A673 (cell line): ENCODE results near the gene CPE. TPM values are rescaled to one million over a fixed set of nuclear protein-coding genes. Genes with fewer than 3 reads are reported as not detected.

Experiments used
- BruUV-seq: library from RNA; stranded (reverse); fragments of 400-500 nt; replicated peaks from 2 replicates; lab custom pipeline; 2021; lab: Mats Ljungman, UMichigan
- CTCF ChIA-PET: fragments of 300-600 bp; sonication (Branson Sonifier 250); formaldehyde crosslinking; loops from one replicate; lab custom pipeline; 2022; ENCODE audit warnings: antibody characterized with exemption; lab: Charles Lee
- POLR2A ChIA-PET: fragments of 300-600 bp; sonication (Branson Sonifier 250); formaldehyde crosslinking; loops from one replicate; lab custom pipeline; 2022; ENCODE audit warnings: antibody characterized with exemption; ENCODE audit not compliant: low non-redundant PET; lab: Charles Lee
- DNase-seq: peaks from one replicate; pipeline ENCODE4 v3.0.0-alpha.2; 2015; ENCODE audit warnings: low spot score
- H3K27ac ChIP-seq: fragments of 200-600 bp; sonication (generic); 2 replicates; pipeline ENCODE4 v1.5.1; 2016; ENCODE audit warnings: mixed run types, low read depth, mild to moderate bottlenecking, mixed read lengths, antibody characterized with exemption, low read length; ENCODE audit not compliant: poor library complexity, severe bottlenecking
- H3K27me3 ChIP-seq: fragments of 200-600 bp; sonication (generic); replicated peaks from 2 replicates; pipeline ENCODE4 v1.6.1; 2017; ENCODE audit warnings: mixed run types, low read depth, mild to moderate bottlenecking, mixed read lengths, antibody characterized with exemption, low read length; ENCODE audit not compliant: insufficient read depth, poor library complexity
- H3K36me3 ChIP-seq: fragments of 200-600 bp; sonication (generic); 2 replicates; pipeline ENCODE4 v1.6.1; 2016; ENCODE audit warnings: mixed run types, mild to moderate bottlenecking, mixed read lengths, antibody characterized with exemption, low read length; ENCODE audit not compliant: insufficient read depth, poor library complexity, severe bottlenecking
- H3K4me1 ChIP-seq: fragments of 200-600 bp; sonication (generic); 2 replicates; pipeline ENCODE4 v1.6.1; 2017; ENCODE audit warnings: mixed run types, mild to moderate bottlenecking, mixed read lengths, antibody characterized with exemption, low read length; ENCODE audit not compliant: insufficient read depth, poor library complexity, severe bottlenecking
- H3K4me3 ChIP-seq: fragments of 200-600 bp; sonication (generic); 2 replicates; pipeline ENCODE4 v1.5.1; 2016; ENCODE audit warnings: low read depth, mixed run types, mild to moderate bottlenecking, mixed read lengths, low read length; ENCODE audit not compliant: poor library complexity, severe bottlenecking
- H3K9me3 ChIP-seq: fragments of 200-600 bp; sonication (generic); 2 replicates; pipeline ENCODE4 v1.6.1; 2016; ENCODE audit warnings: mixed run types, low read depth, mild to moderate bottlenecking, mixed read lengths, antibody characterized with exemption, low read length; ENCODE audit not compliant: poor library complexity, severe bottlenecking
- CTCF ChIP-seq: fragments of 300-800, 200-600 bp; sonication (generic); conservative IDR thresholded peaks from 2 replicates; pipeline ENCODE4 v1.5.1; 2017; ENCODE audit warnings: low read depth, mild to moderate bottlenecking, antibody characterized with exemption, low read length, moderate library complexity, mixed read lengths
- EZH2 ChIP-seq: fragments of 200-600 bp; sonication (generic); IDR thresholded peaks from 2 replicates; pipeline ENCODE4 v1.6.1; 2017; ENCODE audit warnings: borderline replicate concordance, low read depth, mild to moderate bottlenecking, mixed read lengths, antibody characterized with exemption, low read length; ENCODE audit not compliant: poor library complexity, severe bottlenecking
- intact Hi-C: fragments of 100-400 bp; cut with micrococcal nuclease; formaldehyde crosslinking; loops from one replicate; pipeline ENCODE4 v1.10.0; 2022; ENCODE audit not compliant: unreplicated experiment
- total RNA-seq: library from RNA; stranded (reverse); gene quantifications from 2 replicates; pipeline ENCODE4 v1.2.3, GENCODE V29; 2021

Gene CPE
- total RNA-seq, 1 experiment from 2014 or later = 27.2 TPM

- no peaks in the 10 kb centered on the region for H3K36me3 ChIP-seq
- intact Hi-C loops = loop anchor here (1.0 to 5.0 kb wide), 3 partner anchors 84 to 330 kb away; partner anchors contain the start of gene CPE
- no peak overlapping the region for H3K27ac ChIP-seq
- CTCF ChIA-PET = no interaction called here
- BruUV-seq = no TSS peak
- H3K4me1 ChIP-seq = peaks cover 22% of the 10 kb centered on the region
- H3K27me3 ChIP-seq = no peaks in the 10 kb centered on the region
- H3K9me3 ChIP-seq = no peaks in the 10 kb centered on the region
- H3K4me3 ChIP-seq = no peak overlapping the region
- DNase-seq = no peak
- no peak for TF ChIP-seq CTCF
- TF ChIP-seq EZH2 = no peak
- POLR2A ChIA-PET = no interaction called here
Measured at GRCh38 chr4:165461159-165461821, 82.5 kb downstream of the CPE start.

- H3K27me3 ChIP-seq = no peaks in the 10 kb centered on the region
- DNase-seq = no peak
- no peaks in the 10 kb centered on the region for H3K36me3 ChIP-seq
- H3K4me3 ChIP-seq = no peak overlapping the region
- ChIA-PET CTCF (no interaction called here), POLR2A (no interaction called here)
- peaks cover 21% of the 10 kb centered on the region for H3K4me1 ChIP-seq
- TF ChIP-seq EZH2 (no peak), CTCF (peak; percentile 32; the same call in 1 of the 2 replicates)
- H3K9me3 ChIP-seq = no peaks in the 10 kb centered on the region
- intact Hi-C loops = loop anchor here (5.0 kb wide), 2 partner anchors 85 to 130 kb away; partner anchors contain the start of gene CPE
- no peak overlapping the region for H3K27ac ChIP-seq
- no TSS peak for BruUV-seq
Measured at GRCh38 chr4:165462009-165462408, 83.2 kb downstream of the CPE start.

- no peaks in the 10 kb centered on the region for H3K27me3 ChIP-seq
- H3K9me3 ChIP-seq = no peaks in the 10 kb centered on the region
- intact Hi-C loops = loop anchor here (1.0 to 5.0 kb wide), 3 partner anchors 87 to 132 kb away; partner anchors contain the start of gene CPE
- DNase-seq = no peak
- no peak overlapping the region for H3K4me3 ChIP-seq
- no peak for TF ChIP-seq CTCF
- no peak for TF ChIP-seq EZH2
- POLR2A ChIA-PET = no interaction called here
- no peak overlapping the region for H3K27ac ChIP-seq
- no peaks in the 10 kb centered on the region for H3K4me1 ChIP-seq
- H3K36me3 ChIP-seq = no peaks in the 10 kb centered on the region
- BruUV-seq = no TSS peak
- CTCF ChIA-PET = interaction anchor here (0.5 kb wide), 1 partner anchor 110 kb away, joined by 7 read pairs; no protein-coding TSS in a partner anchor
Measured at GRCh38 chr4:165464376-165464775, 85.6 kb downstream of the CPE start.
